CD4-positive, CD25-positive, alpha-beta regulatory T cell (primary cell): Measurements from ENCODE around the gene ACVRL1. TPM values are rescaled to one million over a fixed set of nuclear protein-coding genes. Genes with fewer than 3 reads are reported as not detected.

ENCODE experiments used
- ATAC-seq, 2 donors: fragments of 150-1000 bp; cut with Tn5 transposase; one replicate each; pipeline ENCODE4 v1.10.0; 2021; ENCODE audit warnings: low read depth in 2 of 2, moderate number of reproducible peaks in 2 of 2, moderate library complexity in 1 of 2
- DNase-seq, 3 donors: peaks; one replicate each; pipeline versions ENCODE4 v3.0.0 to v3.0.0-alpha.2; 2012 to 2022; ENCODE audit warnings: mixed read lengths in 1 of 3
- H3K27ac ChIP-seq: one replicate; pipeline ENCODE4 v1.7.0; 2013; ENCODE audit warnings: mild to moderate bottlenecking, low read length; ENCODE audit not compliant: insufficient read depth, poor library complexity, severe bottlenecking
- H3K27me3 ChIP-seq: one replicate; pipeline ENCODE4 v1.7.0; 2013; ENCODE audit warnings: low read length; ENCODE audit not compliant: control insufficient read depth, insufficient read depth
- H3K36me3 ChIP-seq: one replicate; pipeline ENCODE4 v1.7.0; 2013; ENCODE audit warnings: mild to moderate bottlenecking, low read length, moderate library complexity; ENCODE audit not compliant: control insufficient read depth, insufficient read depth
- H3K4me1 ChIP-seq: 2 replicates; pipeline ENCODE4 v1.7.0; 2013; ENCODE audit warnings: mild to moderate bottlenecking, low read length; ENCODE audit not compliant: insufficient read depth, control insufficient read depth, poor library complexity, severe bottlenecking
- H3K4me3 ChIP-seq: one replicate; pipeline ENCODE4 v1.7.0; 2013; ENCODE audit warnings: low read depth, mild to moderate bottlenecking, low read length, moderate library complexity
- H3K9me3 ChIP-seq, 2 experiments: 1 replicate in 1 of 2; 2 replicates in 1 of 2; pipeline ENCODE4 v1.7.0; 2013; ENCODE audit warnings: low read length in 2 of 2, mild to moderate bottlenecking in 1 of 2, moderate library complexity in 1 of 2; ENCODE audit not compliant: control insufficient read depth in 2 of 2
- H3K27ac Mint-ChIP-seq, 3 donors: one replicate each; pipeline ENCODE4 v1.8.0; 2020 to 2022; ENCODE audit warnings: mild to moderate bottlenecking in 3 of 3, mixed read lengths in 3 of 3, moderate library complexity in 2 of 3
- H3K27me3 Mint-ChIP-seq: one replicate; pipeline ENCODE4 v1.8.0; 2022; ENCODE audit warnings: mild to moderate bottlenecking, mixed read lengths
- H3K36me3 Mint-ChIP-seq: one replicate; pipeline ENCODE4 v1.8.0; 2020; ENCODE audit warnings: mixed read lengths
- H3K4me1 Mint-ChIP-seq, 4 donors: one replicate each; pipeline ENCODE4 v1.8.0; 2020 to 2022; ENCODE audit warnings: mixed read lengths in 4 of 4, mild to moderate bottlenecking in 1 of 4
- H3K4me3 Mint-ChIP-seq, 4 donors: one replicate each; pipeline ENCODE4 v1.8.0; 2020 to 2022; ENCODE audit warnings: mild to moderate bottlenecking in 4 of 4, mixed read lengths in 4 of 4, moderate library complexity in 3 of 4
- H3K9me3 Mint-ChIP-seq, 7 donors: one replicate each; pipeline ENCODE4 v1.8.0; 2020 to 2022; ENCODE audit warnings: mixed read lengths in 7 of 7, mild to moderate bottlenecking in 3 of 7, moderate library complexity in 2 of 7
- polyA plus RNA-seq, 4 donors: library from polyadenylated mRNA; unstranded; fragments of 300-500 nt; fragmentation: Illumina TruSeq; gene quantifications; one replicate each; pipeline ENCODE4 v1.2.3, GENCODE V29; 2021
- total RNA-seq: library from RNA; stranded (reverse); gene quantifications from one replicate; pipeline ENCODE4 v1.2.3, GENCODE V29; 2022

Gene ACVRL1
- total and polyA plus RNA-seq, 5 donors from 2014 or later = not detected

DNA sequence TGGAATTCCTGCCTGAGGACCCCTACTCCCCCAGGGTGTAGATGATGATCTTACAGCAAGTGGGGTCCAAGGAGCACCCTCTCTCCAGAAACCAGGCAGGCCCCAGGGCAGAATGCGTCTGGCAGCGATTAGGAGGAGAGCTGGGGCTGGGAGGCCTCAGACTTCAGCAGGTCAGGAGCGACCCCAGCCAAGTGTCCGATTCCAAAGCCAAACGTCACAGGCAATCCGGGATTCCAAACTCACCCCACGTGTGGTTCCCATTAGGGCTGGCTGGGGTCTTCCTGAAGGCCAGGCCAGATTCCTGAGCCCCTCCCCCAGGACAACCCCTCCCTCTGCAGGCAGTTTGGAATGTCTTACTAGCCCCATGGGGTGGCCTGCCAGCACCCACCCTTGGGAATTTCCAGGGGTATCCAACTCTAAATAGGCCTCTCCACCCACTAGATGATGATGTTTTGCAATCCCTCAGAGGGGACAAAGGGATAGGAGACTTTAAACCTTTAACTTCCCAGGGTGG lies 41.5 kb upstream of the ACVRL1 start:
- no peak overlapping the region for H3K27ac Mint-ChIP-seq
- Histone ChIP-seq H3K36me3 (no peaks in the 10 kb centered on the region), H3K4me1 (peaks cover 6% of the 10 kb centered on the region), H3K27me3 (peaks cover 16% of the 10 kb centered on the region), H3K4me3 (no peak overlapping the region), H3K27ac (no peak overlapping the region), H3K9me3 (no peaks in the 10 kb centered on the region)
- DNase-seq (no peak), ATAC-seq (no peak)
- H3K4me3 Mint-ChIP-seq = no peak overlapping the region
- peaks cover 69% of the 10 kb centered on the region for H3K27me3 Mint-ChIP-seq
- H3K4me1 Mint-ChIP-seq = peaks cover 0 to 26% (median 4%) of the 10 kb centered on the region in 4 donors
- H3K9me3 Mint-ChIP-seq = peaks cover 0 to 4% (median 0%) of the 10 kb centered on the region in 7 donors
- no peaks in the 10 kb centered on the region for H3K36me3 Mint-ChIP-seq

DNA sequence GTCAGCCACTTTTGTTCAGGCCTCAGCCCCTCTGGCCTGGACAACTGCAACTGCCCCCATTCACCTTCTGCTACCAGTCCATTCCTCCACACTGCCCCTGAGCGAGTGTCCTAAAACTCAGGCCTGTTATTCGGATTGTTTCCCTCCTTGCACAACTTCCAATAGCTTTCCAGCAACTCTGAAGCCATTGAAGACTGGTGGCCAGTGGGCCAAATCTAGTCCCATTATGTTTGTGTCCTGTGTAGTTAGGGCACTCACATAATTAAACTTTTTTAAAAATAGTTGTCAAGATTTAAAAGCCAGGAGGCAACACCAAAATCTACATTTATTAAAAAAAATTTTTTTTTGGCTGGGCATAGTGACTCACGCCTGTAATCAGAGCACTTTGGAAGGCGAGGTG lies 41.0 kb upstream of the ACVRL1 start:
- Mint-ChIP-seq H3K4me1 (peaks cover 0 to 26% (median 4%) of the 10 kb centered on the region in 4 donors), H3K36me3 (no peaks in the 10 kb centered on the region), H3K4me3 (no peak overlapping the region), H3K27ac (no peak overlapping the region), H3K27me3 (peaks cover 69% of the 10 kb centered on the region), H3K9me3 (peaks cover 0 to 4% (median 0%) of the 10 kb centered on the region in 7 donors)
- Histone ChIP-seq H3K4me1 (peaks cover 6% of the 10 kb centered on the region), H3K27ac (no peak overlapping the region), H3K36me3 (no peaks in the 10 kb centered on the region), H3K27me3 (peaks cover 16% of the 10 kb centered on the region), H3K4me3 (no peak overlapping the region), H3K9me3 (no peaks in the 10 kb centered on the region)
- no peak for DNase-seq
- ATAC-seq = no peak

DNA sequence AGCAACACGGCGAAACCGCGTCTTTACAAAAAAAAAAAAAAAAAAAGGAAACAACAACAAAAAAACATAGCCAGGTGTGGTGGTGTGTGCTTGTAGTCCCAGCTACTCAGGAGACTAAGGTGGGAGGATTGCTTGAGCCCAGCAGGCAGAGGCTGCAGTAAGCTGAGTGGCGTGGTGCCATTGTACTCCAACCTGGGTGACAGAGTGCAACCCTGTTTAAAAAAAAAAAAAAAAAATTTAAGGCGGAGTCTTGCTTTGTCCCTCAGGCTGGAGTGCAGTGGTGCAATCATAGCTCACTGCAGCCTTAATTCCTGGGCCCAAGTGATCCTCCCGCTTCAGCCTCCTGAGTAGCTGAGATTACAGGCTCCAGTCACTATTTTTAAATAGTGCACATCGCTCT lies 40.5 kb upstream of the ACVRL1 start:
- H3K4me3 Mint-ChIP-seq = no peak overlapping the region
- no peak for ATAC-seq
- H3K27me3 Mint-ChIP-seq = peaks cover 65% of the 10 kb centered on the region
- H3K9me3 ChIP-seq = no peaks in the 10 kb centered on the region
- no peak for DNase-seq
- H3K36me3 Mint-ChIP-seq = no peaks in the 10 kb centered on the region
- H3K27ac Mint-ChIP-seq = no peak overlapping the region
- no peaks in the 10 kb centered on the region for H3K36me3 ChIP-seq
- peaks cover 0 to 4% (median 0%) of the 10 kb centered on the region in 7 donors for H3K9me3 Mint-ChIP-seq
- peaks cover 16% of the 10 kb centered on the region for H3K27me3 ChIP-seq
- H3K4me1 Mint-ChIP-seq = peaks cover 0 to 26% (median 4%) of the 10 kb centered on the region in 4 donors
- H3K4me1 ChIP-seq = peaks cover 6% of the 10 kb centered on the region
- no peak overlapping the region for H3K27ac ChIP-seq
- H3K4me3 ChIP-seq = no peak overlapping the region

- H3K36me3 Mint-ChIP-seq = no peaks in the 10 kb centered on the region
- peak overlapping the region in 1 of 3 donors; percentile 5 for H3K27ac Mint-ChIP-seq
- no peak for DNase-seq
- H3K9me3 ChIP-seq = no peaks in the 10 kb centered on the region
- peaks cover 60% of the 10 kb centered on the region for H3K27me3 Mint-ChIP-seq
- peaks cover 0 to 26% (median 4%) of the 10 kb centered on the region in 4 donors for H3K4me1 Mint-ChIP-seq
- no peak overlapping the region for H3K27ac ChIP-seq
- H3K4me3 ChIP-seq = no peak overlapping the region
- no peak overlapping the region for H3K4me3 Mint-ChIP-seq
- H3K27me3 ChIP-seq = peaks cover 16% of the 10 kb centered on the region
- ATAC-seq = no peak
- peaks cover 6% of the 10 kb centered on the region for H3K4me1 ChIP-seq
- H3K36me3 ChIP-seq = no peaks in the 10 kb centered on the region
- H3K9me3 Mint-ChIP-seq = peaks cover 0 to 4% (median 0%) of the 10 kb centered on the region in 7 donors
Measured at GRCh38 chr12:51867371-51867770, 39.9 kb upstream of the ACVRL1 start.

GRCh38 chr12:51867796-51868428 lies 39.4 kb upstream of the ACVRL1 start:
- Mint-ChIP-seq H3K4me1 (peaks cover 0 to 26% (median 4%) of the 10 kb centered on the region in 4 donors), H3K4me3 (peak overlapping the region in 3 of 4 donors; percentile 29 to 71 (median 49)), H3K27me3 (peaks cover 64% of the 10 kb centered on the region), H3K27ac (peak overlapping the region in 1 of 3 donors; percentile 29), H3K9me3 (peaks cover 0 to 4% (median 0%) of the 10 kb centered on the region in 7 donors), H3K36me3 (no peaks in the 10 kb centered on the region)
- DNase-seq (no peak), ATAC-seq (no peak)
- no peaks in the 10 kb centered on the region for H3K36me3 ChIP-seq
- H3K27ac ChIP-seq = no peak overlapping the region
- no peak overlapping the region for H3K4me3 ChIP-seq
- no peaks in the 10 kb centered on the region for H3K9me3 ChIP-seq
- H3K4me1 ChIP-seq = peaks cover 6% of the 10 kb centered on the region
- peaks cover 15% of the 10 kb centered on the region for H3K27me3 ChIP-seq

- no peak for DNase-seq
- H3K4me1 Mint-ChIP-seq = peaks cover 0 to 20% (median 4%) of the 10 kb centered on the region in 4 donors
- H3K4me3 Mint-ChIP-seq = peak overlapping the region in 1 of 4 donors; percentile 29
- Histone ChIP-seq H3K36me3 (no peaks in the 10 kb centered on the region), H3K27me3 (peaks cover 11% of the 10 kb centered on the region), H3K9me3 (no peaks in the 10 kb centered on the region), H3K4me1 (peaks cover 4% of the 10 kb centered on the region), H3K4me3 (no peak overlapping the region), H3K27ac (no peak overlapping the region)
- ATAC-seq = peak in 1 of 2 donors; percentile 13
- H3K27ac Mint-ChIP-seq = no peak overlapping the region
- no peaks in the 10 kb centered on the region for H3K36me3 Mint-ChIP-seq
- H3K27me3 Mint-ChIP-seq = peaks cover 63% of the 10 kb centered on the region
- peaks cover 0 to 4% (median 0%) of the 10 kb centered on the region in 7 donors for H3K9me3 Mint-ChIP-seq
Measured at GRCh38 chr12:51868821-51869495, 38.3 kb upstream of the ACVRL1 start.

DNA sequence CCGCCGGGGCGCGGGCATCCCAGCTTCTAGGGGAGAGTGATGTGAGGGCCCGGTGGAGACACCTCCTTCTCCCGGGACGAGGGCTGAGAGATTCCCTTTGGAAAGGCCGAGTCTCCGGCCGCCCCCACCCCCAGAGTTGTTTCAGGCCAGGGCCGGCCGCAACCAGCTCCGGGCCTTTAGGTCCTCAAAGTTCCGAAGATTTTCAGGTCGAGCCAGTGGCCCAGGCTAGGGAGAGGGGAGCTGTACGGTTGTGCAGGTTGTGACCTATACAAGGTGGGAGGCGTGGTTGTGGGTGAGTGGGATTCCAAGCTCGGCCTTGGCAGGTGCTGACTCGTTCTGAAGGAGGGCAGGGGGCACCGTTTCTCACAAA lies 37.8 kb upstream of the ACVRL1 start:
- H3K27ac Mint-ChIP-seq = no peak overlapping the region
- H3K36me3 ChIP-seq = no peaks in the 10 kb centered on the region
- H3K27me3 ChIP-seq = peaks cover 11% of the 10 kb centered on the region
- DNase-seq (no peak), ATAC-seq (no peak)
- no peak overlapping the region for H3K4me3 Mint-ChIP-seq
- H3K36me3 Mint-ChIP-seq = no peaks in the 10 kb centered on the region
- H3K4me1 ChIP-seq = no peaks in the 10 kb centered on the region
- H3K9me3 ChIP-seq = no peaks in the 10 kb centered on the region
- peaks cover 0 to 4% (median 0%) of the 10 kb centered on the region in 7 donors for H3K9me3 Mint-ChIP-seq
- H3K4me1 Mint-ChIP-seq = peaks cover 0 to 18% (median 4%) of the 10 kb centered on the region in 4 donors
- H3K4me3 ChIP-seq = no peak overlapping the region
- H3K27me3 Mint-ChIP-seq = peaks cover 60% of the 10 kb centered on the region
- no peak overlapping the region for H3K27ac ChIP-seq
